ENCODE measurements around the gene ACOX1. TPM values are rescaled to one million over a fixed set of nuclear protein-coding genes. Genes with fewer than 3 reads are reported as not detected.

Gene ACOX1
- total RNA-seq, 6 donors from 2014 or later, result 33.2 to 84.2 (median 57.4) TPM

DNA sequence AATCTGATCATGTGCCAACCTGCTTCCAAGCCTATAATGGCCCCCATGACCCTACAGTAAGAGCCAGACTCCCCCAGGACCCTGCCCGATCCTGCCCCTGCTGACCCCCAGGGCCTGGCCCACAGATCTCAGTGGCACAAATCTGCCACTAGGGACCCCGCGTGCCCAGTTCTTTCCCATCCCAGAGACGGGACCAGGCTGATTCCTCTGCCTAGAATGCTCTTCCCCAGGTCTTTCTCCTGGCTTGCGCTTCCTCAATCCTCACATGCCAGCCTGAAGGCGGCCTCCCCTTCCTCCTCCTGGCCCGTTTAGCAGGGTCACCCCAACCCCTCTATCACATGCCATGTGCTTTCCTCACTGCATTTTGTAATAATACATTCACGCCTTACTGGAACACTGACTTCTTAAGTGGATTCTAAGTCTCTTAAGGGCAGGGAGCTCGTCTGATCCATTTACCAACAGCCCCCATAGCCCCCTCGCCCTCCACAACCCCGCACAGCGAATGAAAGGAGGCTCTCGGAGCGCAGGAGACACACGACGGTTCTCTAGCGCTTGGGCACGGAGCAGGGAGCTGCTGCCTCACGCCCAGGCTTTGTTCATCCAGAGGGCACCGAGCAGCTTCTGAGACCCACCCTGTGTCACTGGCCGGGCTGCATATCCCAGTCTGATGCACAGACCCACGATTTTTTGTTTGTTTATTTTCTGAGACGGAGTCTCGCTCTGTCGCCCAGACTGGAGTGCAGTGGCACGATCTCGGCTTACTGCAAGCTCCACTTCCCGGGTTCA lies 83.4 kb downstream of the ACOX1 start:
- Histone ChIP-seq H3K9me3 (no peaks in the 10 kb centered on the region), H3K27ac (peak overlapping the region; percentile 90 to 94 (median 94)), H3K27me3 (no peaks in the 10 kb centered on the region), H3K36me3 (peaks cover 20 to 52% (median 44%) of the 10 kb centered on the region in 4 donors), H3K4me3 (peak overlapping the region; percentile 26 to 97 (median 76)), H3K4me1 (peaks cover 21 to 34% (median 24%) of the 10 kb centered on the region in 4 donors)
- DNase-seq (peak in 1 of 2 donors; percentile 20), ATAC-seq (ENCODE audit: low FRiP score in 2 of 2) (peak in 1 of 2 donors; percentile 0)
- WGBS, 2 donors, result 22 to 44% methylated on average over 17 to 27 of the region's 28 CpGs
- TF ChIP-seq, protein P1, sequence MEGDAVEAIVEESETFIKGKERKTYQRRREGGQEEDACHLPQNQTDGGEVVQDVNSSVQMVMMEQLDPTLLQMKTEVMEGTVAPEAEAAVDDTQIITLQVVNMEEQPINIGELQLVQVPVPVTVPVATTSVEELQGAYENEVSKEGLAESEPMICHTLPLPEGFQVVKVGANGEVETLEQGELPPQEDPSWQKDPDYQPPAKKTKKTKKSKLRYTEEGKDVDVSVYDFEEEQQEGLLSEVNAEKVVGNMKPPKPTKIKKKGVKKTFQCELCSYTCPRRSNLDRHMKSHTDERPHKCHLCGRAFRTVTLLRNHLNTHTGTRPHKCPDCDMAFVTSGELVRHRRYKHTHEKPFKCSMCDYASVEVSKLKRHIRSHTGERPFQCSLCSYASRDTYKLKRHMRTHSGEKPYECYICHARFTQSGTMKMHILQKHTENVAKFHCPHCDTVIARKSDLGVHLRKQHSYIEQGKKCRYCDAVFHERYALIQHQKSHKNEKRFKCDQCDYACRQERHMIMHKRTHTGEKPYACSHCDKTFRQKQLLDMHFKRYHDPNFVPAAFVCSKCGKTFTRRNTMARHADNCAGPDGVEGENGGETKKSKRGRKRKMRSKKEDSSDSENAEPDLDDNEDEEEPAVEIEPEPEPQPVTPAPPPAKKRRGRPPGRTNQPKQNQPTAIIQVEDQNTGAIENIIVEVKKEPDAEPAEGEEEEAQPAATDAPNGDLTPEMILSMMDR (IDR thresholded peaks at IDR 0.05), result peak in 2 of 6 experiments; percentile 41 to 57
- TF ChIP-seq POLR2AphosphoS5 (IDR thresholded peaks at IDR 0.05), result peak in 1 of 2 donors; percentile 26
- no peak for TF ChIP-seq EP300 (IDR thresholded peaks at IDR 0.05)
- no peak for TF ChIP-seq POLR2A (IDR thresholded peaks at IDR 0.05)

DNA sequence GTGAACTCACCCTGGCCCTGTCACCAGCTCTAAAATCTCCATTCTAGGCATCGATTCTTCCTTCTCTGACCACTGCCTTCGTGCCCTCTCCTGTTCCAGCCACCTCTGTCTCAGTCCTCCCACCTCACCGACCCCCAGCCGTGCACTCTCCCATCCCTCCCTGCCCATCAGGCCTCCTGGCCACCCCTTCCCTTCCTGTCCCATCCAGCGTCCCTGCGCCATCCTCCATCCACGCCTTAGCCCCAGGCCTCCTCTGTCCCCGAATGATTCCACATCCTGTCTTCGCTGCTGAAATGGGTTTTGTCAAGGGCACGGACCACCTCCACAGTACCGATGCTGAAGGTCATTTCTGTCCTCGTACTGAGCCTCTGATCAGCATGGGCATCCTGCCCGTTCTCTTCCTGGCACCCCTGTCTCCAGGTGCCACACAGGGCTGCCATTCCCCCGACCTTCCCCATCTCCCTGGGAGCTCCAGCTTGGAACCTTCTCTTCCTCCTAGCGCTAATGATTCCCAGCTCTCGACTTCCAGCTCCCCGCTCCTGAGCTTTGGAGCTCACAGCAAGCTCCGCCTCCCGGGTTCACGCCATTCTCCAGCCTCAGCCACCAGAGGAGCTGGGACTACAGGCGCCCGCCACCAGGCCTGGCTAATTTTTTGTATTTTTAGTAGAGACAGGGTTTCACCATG lies 84.8 kb downstream of the ACOX1 start:
- Histone ChIP-seq H3K4me3 (no peak overlapping the region), H3K9me3 (no peaks in the 10 kb centered on the region), H3K27me3 (no peaks in the 10 kb centered on the region), H3K4me1 (peaks cover 21 to 34% (median 24%) of the 10 kb centered on the region in 4 donors), H3K36me3 (peaks cover 11 to 51% (median 39%) of the 10 kb centered on the region in 4 donors), H3K27ac (no peak overlapping the region)
- ATAC-seq (ENCODE audit: low FRiP score in 2 of 2) (no peak), DNase-seq (no peak)
- TF ChIP-seq EP300 (IDR thresholded peaks at IDR 0.05) (no peak), POLR2AphosphoS5 (IDR thresholded peaks at IDR 0.05) (no peak), POLR2A (IDR thresholded peaks at IDR 0.05) (no peak)
- TF ChIP-seq, protein P1 (IDR thresholded peaks at IDR 0.05), result no peak
- 88 to 93% methylated on average over 22 of the region's 22 CpGs for WGBS, 2 donors

DNA sequence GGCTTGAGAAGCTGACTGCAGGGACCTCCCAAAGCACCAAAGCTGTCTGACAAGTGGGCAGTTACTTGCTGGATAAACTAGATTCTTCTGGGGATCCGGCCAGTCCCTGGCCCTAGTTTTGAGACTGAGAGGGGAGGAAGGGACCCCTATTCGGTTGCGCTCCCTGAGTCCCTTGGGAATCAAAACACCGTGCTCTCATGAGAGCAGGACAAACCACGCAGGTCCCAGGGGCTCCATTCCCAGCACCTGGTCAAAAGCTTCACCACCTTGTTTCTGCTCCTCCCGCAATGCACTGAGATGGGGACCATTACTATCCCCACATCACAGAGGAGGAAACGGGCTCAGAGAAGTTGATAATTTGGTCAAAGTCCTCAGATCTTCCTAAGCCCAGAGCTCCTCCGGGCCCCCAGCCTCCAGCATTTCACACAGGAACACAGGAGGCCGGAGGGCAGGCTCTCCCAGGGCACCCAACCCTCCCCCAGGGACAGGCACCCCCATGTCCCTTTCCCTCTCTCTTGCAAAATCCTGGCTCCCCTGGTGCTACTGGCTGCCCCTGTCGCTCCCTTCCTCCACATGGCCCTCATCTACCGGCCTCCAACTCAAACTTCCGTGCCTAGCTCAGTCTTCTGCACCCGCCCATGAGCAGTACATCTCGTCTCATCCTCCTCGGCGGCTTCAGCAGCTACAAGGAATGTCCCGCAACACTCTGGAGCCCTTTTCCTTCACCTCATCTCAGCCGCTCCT lies 85.5 kb downstream of the ACOX1 start:
- peaks cover 5 to 45% (median 33%) of the 10 kb centered on the region in 4 donors for H3K36me3 ChIP-seq
- H3K9me3 ChIP-seq, result no peaks in the 10 kb centered on the region
- H3K4me1 ChIP-seq, result peaks cover 21 to 34% (median 24%) of the 10 kb centered on the region in 4 donors
- H3K27me3 ChIP-seq, result no peaks in the 10 kb centered on the region
- no peak overlapping the region for H3K4me3 ChIP-seq
- H3K27ac ChIP-seq, result no peak overlapping the region
- no peak for TF ChIP-seq EP300 (IDR thresholded peaks at IDR 0.05)
- TF ChIP-seq POLR2AphosphoS5 (IDR thresholded peaks at IDR 0.05), result no peak
- no peak for TF ChIP-seq POLR2A (IDR thresholded peaks at IDR 0.05)
- TF ChIP-seq, protein P1 (IDR thresholded peaks at IDR 0.05), result no peak
- no peak for ATAC-seq (ENCODE audit: low FRiP score in 2 of 2)
- 91 to 96% methylated on average over 12 to 18 of the region's 18 CpGs for WGBS, 2 donors
- DNase-seq, result no peak

DNA sequence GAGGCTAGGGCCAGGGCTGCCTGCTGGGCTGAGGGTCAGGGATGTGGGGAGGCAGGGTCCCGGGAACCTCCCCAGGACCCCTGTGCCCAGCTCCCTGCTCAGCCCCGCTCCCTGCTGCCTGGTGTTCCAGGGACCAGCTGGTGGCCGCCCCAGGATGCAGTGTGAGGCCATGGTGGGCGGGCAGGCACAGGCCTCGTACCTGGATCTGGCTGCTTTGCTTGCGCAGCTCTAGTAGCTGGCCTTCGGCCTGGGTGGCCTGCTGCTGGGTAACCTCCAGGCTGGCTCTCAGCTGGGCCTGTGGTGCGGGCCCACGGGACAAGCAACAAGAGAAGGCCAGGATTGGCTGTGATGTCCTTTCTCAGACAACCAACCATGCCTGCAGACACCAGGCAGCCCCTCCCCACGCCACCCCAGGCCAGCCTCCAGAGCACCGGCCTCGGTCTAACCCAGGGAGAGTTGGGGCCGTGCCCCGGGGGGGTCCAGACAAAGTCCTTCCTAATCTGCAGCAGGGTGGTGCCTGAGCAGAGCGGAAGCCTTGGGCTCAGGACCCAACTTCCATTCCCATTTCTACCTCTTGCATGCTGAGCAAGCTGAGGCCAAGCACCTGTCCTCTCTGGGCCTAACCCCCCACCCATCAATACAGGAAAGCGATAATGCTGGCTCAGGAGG lies 86.3 kb downstream of the ACOX1 start:
- H3K27ac ChIP-seq, result no peak overlapping the region
- ATAC-seq (ENCODE audit: low FRiP score in 2 of 2) (no peak), DNase-seq (peak in 1 of 2 donors; percentile 75)
- peaks cover 5 to 40% (median 26%) of the 10 kb centered on the region in 4 donors for H3K36me3 ChIP-seq
- H3K4me1 ChIP-seq, result peaks cover 21 to 34% (median 24%) of the 10 kb centered on the region in 4 donors
- H3K4me3 ChIP-seq, result no peak overlapping the region
- TF ChIP-seq, protein P1 (IDR thresholded peaks at IDR 0.05), result no peak
- TF ChIP-seq EP300 (IDR thresholded peaks at IDR 0.05) (no peak), POLR2A (IDR thresholded peaks at IDR 0.05) (no peak), POLR2AphosphoS5 (IDR thresholded peaks at IDR 0.05) (no peak)
- no peaks in the 10 kb centered on the region for H3K9me3 ChIP-seq
- H3K27me3 ChIP-seq, result no peaks in the 10 kb centered on the region
- WGBS, 2 donors, result 98 to 100% methylated on average over 3 to 12 of the region's 16 CpGs

Measured in upper lobe of left lung (tissue), 6 donors.